ENCODE data around the gene AP4B1. TPM values are rescaled to one million over a fixed set of nuclear protein-coding genes. Genes with fewer than 3 reads are reported as not detected.
"Not testable (repeated sequence)": the region's sequence is repeated elsewhere in the genome, so short reads cannot be mapped to it uniquely, and the experiment has no call there.

Gene AP4B1
- total RNA-seq, 1 donor from 2014 or later = 3.2 TPM

GRCh38 chr1:113856401-113856790, 48.2 kb downstream of the AP4B1 start:
- intact Hi-C loops (cut with DNase I) = no loop called here
- no peak for DNase-seq (ENCODE audit: low spot score in 2 of 2)
- Histone ChIP-seq H3K27ac (no peak overlapping the region), H3K9me3 (no peaks in the 10 kb centered on the region), H3K4me1 (no peaks in the 10 kb centered on the region), H3K4me3 (no peak overlapping the region), H3K27me3 (no peaks in the 10 kb centered on the region), H3K36me3 (no peaks in the 10 kb centered on the region)
- no peak for TF ChIP-seq CTCF (IDR thresholded peaks at IDR 0.05)

GRCh38 chr1:113855630-113856400, 48.8 kb downstream of the AP4B1 start:
- H3K27ac ChIP-seq = no peak overlapping the region
- no peaks in the 10 kb centered on the region for H3K9me3 ChIP-seq
- H3K36me3 ChIP-seq = no peaks in the 10 kb centered on the region
- no peak overlapping the region for H3K4me3 ChIP-seq
- no peak for TF ChIP-seq CTCF (IDR thresholded peaks at IDR 0.05)
- H3K27me3 ChIP-seq = no peaks in the 10 kb centered on the region
- H3K4me1 ChIP-seq = no peaks in the 10 kb centered on the region
- no peak for DNase-seq (ENCODE audit: low spot score in 2 of 2)
- intact Hi-C loops (cut with DNase I) = no loop called here

- Histone ChIP-seq H3K9me3 (no peaks in the 10 kb centered on the region), H3K36me3 (no peaks in the 10 kb centered on the region), H3K4me3 (no peak overlapping the region), H3K4me1 (no peaks in the 10 kb centered on the region), H3K27ac (no peak overlapping the region), H3K27me3 (no peaks in the 10 kb centered on the region)
- no peak for TF ChIP-seq CTCF (IDR thresholded peaks at IDR 0.05)
- intact Hi-C loops (cut with DNase I) = no loop called here
- no peak for DNase-seq (ENCODE audit: low spot score in 2 of 2)
Observed at GRCh38 chr1:113854234-113854633, 50.4 kb downstream of the AP4B1 start.

GRCh38 chr1:113852694-113853093, 51.9 kb downstream of the AP4B1 start:
- H3K27me3 ChIP-seq; H3K9me3 ChIP-seq; DNase-seq (ENCODE audit: low spot score in 2 of 2); H3K36me3 ChIP-seq; H3K4me1 ChIP-seq; H3K4me3 ChIP-seq; H3K27ac ChIP-seq; intact Hi-C loops (cut with DNase I): not testable (repeated sequence)

- intact Hi-C loops (cut with DNase I) = no loop called here
- DNase-seq (ENCODE audit: low spot score in 2 of 2) = no peak
Observed at GRCh38 chr1:113850127-113850796, 54.3 kb downstream of the AP4B1 start.

More at GRCh38 chr1:113850127-113850796, 54.3 kb downstream of the AP4B1 start:
- no peak overlapping the region for H3K27ac ChIP-seq
- no peaks in the 10 kb centered on the region for H3K9me3 ChIP-seq
- H3K36me3 ChIP-seq = no peaks in the 10 kb centered on the region
- H3K4me3 ChIP-seq = no peak overlapping the region
- no peak for TF ChIP-seq CTCF (IDR thresholded peaks at IDR 0.05)
- H3K4me1 ChIP-seq = no peaks in the 10 kb centered on the region
- H3K27me3 ChIP-seq = no peaks in the 10 kb centered on the region
